ENCODE data around the gene RAB1A. TPM values are rescaled to one million over a fixed set of nuclear protein-coding genes. Genes with fewer than 3 reads are reported as not detected.

RAB1A gene
- total and polyA plus RNA-seq, 9 of the 15 experiments (the other 6 are each of a cell fraction or from before 2014, with no cell fraction given) = 43.8 to 163 (median 67.7) TPM

DNA sequence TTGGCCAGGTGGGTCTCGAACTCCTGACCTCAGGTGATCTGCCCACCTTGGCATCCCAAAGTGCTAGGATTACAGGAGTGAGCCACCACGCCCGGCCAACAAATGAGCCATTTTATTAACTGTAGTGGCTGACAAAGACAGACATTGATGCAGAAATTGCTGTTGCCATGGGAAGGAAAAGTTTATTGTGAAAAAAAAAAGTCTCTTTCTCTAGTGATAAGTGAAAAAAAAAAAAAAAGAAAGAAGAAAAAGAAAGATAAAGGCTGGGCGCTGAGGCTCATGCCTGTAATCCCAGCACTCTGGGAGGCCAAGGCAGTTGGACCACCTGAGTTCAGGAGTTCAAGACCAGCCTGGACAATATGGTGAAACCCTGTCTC lies 39.8 kb upstream of the RAB1A start:
- H3K4me2 ChIP-seq (ENCODE audit: insufficient read depth, low read length) = no peak overlapping the region
- ATAC-seq (no peak), FAIRE-seq (no peak), DNase-seq (ENCODE audit: extremely low read depth in 1 of 4, low spot score in 3 of 4) (no peak)
- ChIA-PET POLR2A (interaction anchor here (0.6 to 1.9 kb wide), 2 partner anchors 13 to 175 kb away, joined by 4 to 5 read pairs; no protein-coding TSS in a partner anchor), CTCF (ENCODE audit: low intra/inter-chr PET ratio) (interaction anchor here (0.6 kb wide), 1 partner anchor 248 kb away, joined by 3 read pairs; no protein-coding TSS in a partner anchor)
- no peaks in the 10 kb centered on the region; a peak in 1 of 5 replicates for H3K4me1 ChIP-seq (replicated peaks in 1 of 2; ENCODE audit: control insufficient read depth in 2 of 2, insufficient read depth in 2 of 2, low read length in 2 of 2)
- no peak overlapping the region for H2AFZ ChIP-seq (ENCODE audit: low read depth, low read length)
- H3K36me3 ChIP-seq (ENCODE audit: control insufficient read depth, insufficient read depth, low read length) = no peaks in the 10 kb centered on the region
- intact Hi-C loops (cut with micrococcal nuclease) = loop anchor here (1.0 kb wide), 1 partner anchor 105 kb away; no protein-coding TSS in a partner anchor
- H3K27me3 ChIP-seq (ENCODE audit: control insufficient read depth in 2 of 2, insufficient read depth in 2 of 2, low read length in 2 of 2) = no peaks in the 10 kb centered on the region
- no TSS peak for BruUV-seq (replicated peaks)
- no peak overlapping the region for H3K9ac ChIP-seq (ENCODE audit: insufficient read depth in 1 of 2, low read depth in 2 of 2, low read length in 2 of 2)
- WGBS (ENCODE audit: insufficient coverage, low coverage, missing lambda C conversion rate) = 49% methylated on average over 2 of the region's 4 CpGs
- no peak overlapping the region for H3K27ac ChIP-seq (ENCODE audit: extremely low read depth, low read depth, low read length)
- in situ Hi-C loops (cut with MboI) = loop anchor here (25.0 kb wide), 1 partner anchor 257 kb away; no protein-coding TSS in a partner anchor
- H3K9me3 ChIP-seq (replicated peaks; ENCODE audit: control insufficient read depth, insufficient read depth, low read depth, low read length) = no peaks in the 10 kb centered on the region
- H3K79me2 ChIP-seq (ENCODE audit: control insufficient read depth, insufficient read depth, low read length) = no peaks in the 10 kb centered on the region
- TF ChIP-seq POU5F1 (IDR thresholded peaks at IDR 0.05; ENCODE audit: borderline replicate concordance, low read depth, low read length, partially characterized antibody) (no peak), TBL1XR1 (IDR thresholded peaks at IDR 0.05; ENCODE audit: low read length in 2 of 2) (no peak), FOS (IDR thresholded peaks at IDR 0.05; ENCODE audit: extremely low read depth, insufficient read length) (no peak), ZNF12 (CRISPR knock-in tag; IDR thresholded peaks at IDR 0.05) (no peak), PHB2 (IDR thresholded peaks at IDR 0.05; ENCODE audit: low read depth) (no peak), ERF (CRISPR knock-in tag; IDR thresholded peaks at IDR 0.05) (no peak), FOXK2 (conservative IDR thresholded peaks at IDR 0.05 in 1 of 2, IDR thresholded peaks at IDR 0.05 in 1 of 2; ENCODE audit: low read depth in 2 of 2) (no peak), ZNF212 (CRISPR knock-in tag; IDR thresholded peaks at IDR 0.05) (no peak)
- TF ChIP-seq, protein P1, sequence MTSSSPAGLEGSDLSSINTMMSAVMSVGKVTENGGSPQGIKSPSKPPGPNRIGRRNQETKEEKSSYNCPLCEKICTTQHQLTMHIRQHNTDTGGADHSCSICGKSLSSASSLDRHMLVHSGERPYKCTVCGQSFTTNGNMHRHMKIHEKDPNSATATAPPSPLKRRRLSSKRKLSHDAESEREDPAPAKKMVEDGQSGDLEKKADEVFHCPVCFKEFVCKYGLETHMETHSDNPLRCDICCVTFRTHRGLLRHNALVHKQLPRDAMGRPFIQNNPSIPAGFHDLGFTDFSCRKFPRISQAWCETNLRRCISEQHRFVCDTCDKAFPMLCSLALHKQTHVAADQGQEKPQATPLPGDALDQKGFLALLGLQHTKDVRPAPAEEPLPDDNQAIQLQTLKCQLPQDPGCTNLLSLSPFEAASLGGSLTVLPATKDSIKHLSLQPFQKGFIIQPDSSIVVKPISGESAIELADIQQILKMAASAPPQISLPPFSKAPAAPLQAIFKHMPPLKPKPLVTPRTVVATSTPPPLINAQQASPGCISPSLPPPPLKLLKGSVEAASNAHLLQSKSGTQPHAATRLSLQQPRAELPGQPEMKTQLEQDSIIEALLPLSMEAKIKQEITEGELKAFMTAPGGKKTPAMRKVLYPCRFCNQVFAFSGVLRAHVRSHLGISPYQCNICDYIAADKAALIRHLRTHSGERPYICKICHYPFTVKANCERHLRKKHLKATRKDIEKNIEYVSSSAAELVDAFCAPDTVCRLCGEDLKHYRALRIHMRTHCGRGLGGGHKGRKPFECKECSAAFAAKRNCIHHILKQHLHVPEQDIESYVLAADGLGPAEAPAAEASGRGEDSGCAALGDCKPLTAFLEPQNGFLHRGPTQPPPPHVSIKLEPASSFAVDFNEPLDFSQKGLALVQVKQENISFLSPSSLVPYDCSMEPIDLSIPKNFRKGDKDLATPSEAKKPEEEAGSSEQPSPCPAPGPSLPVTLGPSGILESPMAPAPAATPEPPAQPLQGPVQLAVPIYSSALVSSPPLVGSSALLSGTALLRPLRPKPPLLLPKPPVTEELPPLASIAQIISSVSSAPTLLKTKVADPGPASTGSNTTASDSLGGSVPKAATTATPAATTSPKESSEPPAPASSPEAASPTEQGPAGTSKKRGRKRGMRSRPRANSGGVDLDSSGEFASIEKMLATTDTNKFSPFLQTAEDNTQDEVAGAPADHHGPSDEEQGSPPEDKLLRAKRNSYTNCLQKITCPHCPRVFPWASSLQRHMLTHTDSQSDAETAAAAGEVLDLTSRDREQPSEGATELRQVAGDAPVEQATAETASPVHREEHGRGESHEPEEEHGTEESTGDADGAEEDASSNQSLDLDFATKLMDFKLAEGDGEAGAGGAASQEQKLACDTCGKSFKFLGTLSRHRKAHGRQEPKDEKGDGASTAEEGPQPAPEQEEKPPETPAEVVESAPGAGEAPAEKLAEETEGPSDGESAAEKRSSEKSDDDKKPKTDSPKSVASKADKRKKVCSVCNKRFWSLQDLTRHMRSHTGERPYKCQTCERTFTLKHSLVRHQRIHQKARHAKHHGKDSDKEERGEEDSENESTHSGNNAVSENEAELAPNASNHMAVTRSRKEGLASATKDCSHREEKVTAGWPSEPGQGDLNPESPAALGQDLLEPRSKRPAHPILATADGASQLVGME (CRISPR knock-in tag; IDR thresholded peaks at IDR 0.05) = no peak
- H3K9me1 ChIP-seq (ENCODE audit: control insufficient read depth, insufficient read depth, low read length) = no peaks in the 10 kb centered on the region
- H3K4me3 ChIP-seq = no peak overlapping the region
- H4K20me1 ChIP-seq (replicated peaks; ENCODE audit: control insufficient read depth, insufficient read depth, low read length) = no peaks in the 10 kb centered on the region

Measured in K562 (cell line).